OCI-LY1 (cell line): Measurements from ENCODE around the gene MYOT.

Source experiments
- H2AFZ ChIP-seq: fragments of 200-600 bp; sonication (generic), shearing (Covaris generic); 2 replicates; pipeline ENCODE4 v1.6.0; 2014; ENCODE audit warnings: antibody characterized with exemption, mild to moderate bottlenecking, low read length
- H3F3A ChIP-seq: fragments of 200-600 bp; sonication (generic), shearing (Covaris generic); 2 replicates; pipeline ENCODE4 v1.6.0; 2014; ENCODE audit warnings: mild to moderate bottlenecking, antibody characterized with exemption, low read length, moderate library complexity; ENCODE audit not compliant: insufficient read depth
- H3K27ac ChIP-seq: fragments of 200-600 bp; sonication (generic); 2 replicates; pipeline ENCODE4 v1.5.1; 2014; ENCODE audit warnings: low read length, mixed run types, mild to moderate bottlenecking, low read depth; ENCODE audit not compliant: poor library complexity, severe bottlenecking
- H3K27me3 ChIP-seq: fragments of 200-600 bp; sonication (generic); 2 replicates; pipeline ENCODE4 v1.6.0; 2014; ENCODE audit warnings: antibody characterized with exemption, mild to moderate bottlenecking, low read length, moderate library complexity; ENCODE audit not compliant: insufficient read depth
- H3K36me3 ChIP-seq: fragments of 200-600 bp; sonication (generic); 2 replicates; pipeline ENCODE4 v1.6.1; 2014; ENCODE audit warnings: mild to moderate bottlenecking, antibody characterized with exemption, low read length, moderate library complexity, mixed read lengths; ENCODE audit not compliant: insufficient read depth
- H3K4me1 ChIP-seq: fragments of 200-600 bp; sonication (generic); 2 replicates; pipeline ENCODE4 v1.5.1; 2014; ENCODE audit warnings: mild to moderate bottlenecking, low read length, moderate library complexity; ENCODE audit not compliant: insufficient read depth, severe bottlenecking
- H3K4me2 ChIP-seq: fragments of 200-600 bp; sonication (generic), shearing (Covaris generic); 2 replicates; pipeline ENCODE4 v1.6.1; 2014; ENCODE audit warnings: low read length
- H3K4me3 ChIP-seq: fragments of 200-600 bp; sonication (generic); 2 replicates; pipeline ENCODE4 v1.5.1; 2014; ENCODE audit warnings: low read length, low read depth, mild to moderate bottlenecking, mixed read lengths; ENCODE audit not compliant: poor library complexity, severe bottlenecking
- H3K79me2 ChIP-seq: fragments of 200-600 bp; shearing (Covaris generic); 2 replicates; pipeline ENCODE4 v1.6.1; 2016; ENCODE audit warnings: mixed run types, low read length, mixed read lengths; ENCODE audit not compliant: insufficient read depth
- H3K9ac ChIP-seq: fragments of 200-600 bp; sonication (generic), shearing (Covaris generic); 2 replicates; pipeline ENCODE4 v1.6.1; 2014; ENCODE audit warnings: mild to moderate bottlenecking, low read length, mixed read lengths
- H3K9me2 ChIP-seq: fragments of 200-600 bp; sonication (generic), shearing (Covaris generic); 2 replicates; pipeline ENCODE4 v1.6.1; 2014; ENCODE audit warnings: low read depth, mild to moderate bottlenecking, low read length, mixed read lengths
- H3K9me3 ChIP-seq: fragments of 200-600 bp; shearing (Covaris generic); 2 replicates; pipeline ENCODE4 v1.6.1; 2014; ENCODE audit warnings: low read length, mixed read lengths
- H4K20me1 ChIP-seq: fragments of 200-600 bp; sonication (generic), shearing (Covaris generic); 2 replicates; pipeline ENCODE4 v1.6.0; 2016; ENCODE audit warnings: mild to moderate bottlenecking, low read length; ENCODE audit not compliant: insufficient read depth
- EZH2 ChIP-seq: fragments of 200-600 bp; sonication (generic), shearing (Covaris generic); IDR thresholded peaks from 2 replicates; pipeline ENCODE4 v1.8.0; 2017; ENCODE audit warnings: borderline replicate concordance, mixed run types, mild to moderate bottlenecking, antibody characterized with exemption, low read length, moderate library complexity, mixed read lengths
- TF ChIP-seq, protein P1 (sequence below): fragments of 200-600 bp; sonication (generic), shearing (Covaris generic); IDR thresholded peaks from 2 replicates; pipeline ENCODE4 v1.5.1; 2017; ENCODE audit warnings: mild to moderate bottlenecking, antibody characterized with exemption, low read length, moderate library complexity, mixed read lengths

The MYOT gene

DNA sequence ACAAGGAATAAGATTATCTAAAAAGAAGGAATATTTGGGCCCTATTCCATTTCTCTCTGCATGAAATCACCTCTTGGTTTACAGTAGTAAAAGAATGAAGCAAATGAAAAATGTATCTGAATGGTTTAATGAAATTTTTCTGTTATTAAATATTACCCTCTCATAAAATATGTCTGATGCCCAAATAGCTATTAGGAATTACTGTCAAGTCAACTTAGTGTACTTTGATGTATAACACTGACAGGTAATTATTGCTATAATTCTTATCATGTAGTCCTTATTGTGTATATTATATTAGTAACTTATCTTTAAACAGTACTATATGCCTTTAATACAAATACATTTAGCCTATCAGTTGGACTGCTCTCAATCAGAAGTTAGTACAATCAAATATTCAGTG is 8.4 kb downstream of the MYOT start:
- TF ChIP-seq, protein P1, sequence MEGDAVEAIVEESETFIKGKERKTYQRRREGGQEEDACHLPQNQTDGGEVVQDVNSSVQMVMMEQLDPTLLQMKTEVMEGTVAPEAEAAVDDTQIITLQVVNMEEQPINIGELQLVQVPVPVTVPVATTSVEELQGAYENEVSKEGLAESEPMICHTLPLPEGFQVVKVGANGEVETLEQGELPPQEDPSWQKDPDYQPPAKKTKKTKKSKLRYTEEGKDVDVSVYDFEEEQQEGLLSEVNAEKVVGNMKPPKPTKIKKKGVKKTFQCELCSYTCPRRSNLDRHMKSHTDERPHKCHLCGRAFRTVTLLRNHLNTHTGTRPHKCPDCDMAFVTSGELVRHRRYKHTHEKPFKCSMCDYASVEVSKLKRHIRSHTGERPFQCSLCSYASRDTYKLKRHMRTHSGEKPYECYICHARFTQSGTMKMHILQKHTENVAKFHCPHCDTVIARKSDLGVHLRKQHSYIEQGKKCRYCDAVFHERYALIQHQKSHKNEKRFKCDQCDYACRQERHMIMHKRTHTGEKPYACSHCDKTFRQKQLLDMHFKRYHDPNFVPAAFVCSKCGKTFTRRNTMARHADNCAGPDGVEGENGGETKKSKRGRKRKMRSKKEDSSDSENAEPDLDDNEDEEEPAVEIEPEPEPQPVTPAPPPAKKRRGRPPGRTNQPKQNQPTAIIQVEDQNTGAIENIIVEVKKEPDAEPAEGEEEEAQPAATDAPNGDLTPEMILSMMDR: no peak
- TF ChIP-seq EZH2: no peak
- no peaks in the 10 kb centered on the region for H3K4me1 ChIP-seq

DNA sequence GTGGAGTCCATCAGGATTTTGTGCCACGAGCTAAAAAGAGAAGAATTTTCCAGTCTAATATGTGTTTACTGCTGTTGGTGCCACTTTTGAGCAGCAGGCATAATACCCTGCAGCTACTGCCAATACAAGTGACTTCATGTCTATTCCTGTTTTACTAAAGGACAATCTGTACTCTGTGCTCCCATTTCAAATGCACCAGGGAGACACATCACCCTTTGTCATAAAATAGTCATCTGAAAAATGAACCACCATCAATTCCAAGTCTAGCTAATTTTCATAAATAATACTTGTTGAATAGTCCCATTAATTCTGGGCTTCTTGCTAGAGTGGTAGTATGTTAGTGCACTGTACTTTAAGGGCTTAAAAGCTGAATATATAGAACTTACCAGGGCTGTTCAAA is 12.7 kb downstream of the MYOT start:
- TF ChIP-seq, protein P1: no peak
- TF ChIP-seq EZH2: no peak
- Histone ChIP-seq H3K4me3 (no peak overlapping the region), H3K4me2 (no peak overlapping the region), H3K9ac (no peak overlapping the region), H3K27me3 (no peaks in the 10 kb centered on the region), H3K79me2 (no peaks in the 10 kb centered on the region), H3K9me2 (no peaks in the 10 kb centered on the region), H3K36me3 (no peaks in the 10 kb centered on the region), H3K4me1 (no peaks in the 10 kb centered on the region), H3K9me3 (no peaks in the 10 kb centered on the region), H4K20me1 (no peaks in the 10 kb centered on the region), H2AFZ (no peak overlapping the region), H3K27ac (no peak overlapping the region), H3F3A (no peaks in the 10 kb centered on the region)

More for the DNA sequence above, 8.4 kb downstream of the MYOT start:
- no peak overlapping the region for H3K4me2 ChIP-seq
- H3K79me2 ChIP-seq: no peaks in the 10 kb centered on the region
- H3K27ac ChIP-seq: no peak overlapping the region
- H3K4me3 ChIP-seq: no peak overlapping the region
- no peaks in the 10 kb centered on the region for H3K36me3 ChIP-seq
- H3F3A ChIP-seq: no peaks in the 10 kb centered on the region
- H4K20me1 ChIP-seq: no peaks in the 10 kb centered on the region
- no peaks in the 10 kb centered on the region for H3K9me2 ChIP-seq
- H3K9ac ChIP-seq: no peak overlapping the region
- H2AFZ ChIP-seq: no peak overlapping the region
- H3K27me3 ChIP-seq: no peaks in the 10 kb centered on the region
- no peaks in the 10 kb centered on the region for H3K9me3 ChIP-seq

DNA sequence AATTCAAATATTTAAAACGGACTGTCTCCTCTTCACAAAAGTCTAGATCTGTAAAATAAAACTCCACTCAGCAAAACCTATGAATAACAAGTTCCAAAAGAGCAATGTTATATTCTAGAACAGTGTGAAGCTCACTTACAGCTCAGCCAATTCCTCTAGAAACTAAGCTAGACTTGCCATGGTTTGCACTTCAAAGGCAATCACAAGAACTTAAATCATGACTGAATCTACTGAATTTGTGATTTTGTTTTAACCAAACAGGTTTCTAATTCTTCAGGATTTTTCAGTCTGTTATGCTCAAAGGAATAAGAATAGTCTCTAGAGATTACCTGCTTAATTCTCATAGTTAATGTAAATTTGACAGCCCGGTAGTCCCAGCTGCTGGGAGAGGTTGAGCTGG is 20.2 kb downstream of the MYOT start:
- Histone ChIP-seq H3K9me3 (no peaks in the 10 kb centered on the region), H3K79me2 (no peaks in the 10 kb centered on the region), H2AFZ (no peak overlapping the region), H3K4me1 (peaks cover 31% of the 10 kb centered on the region), H3K27me3 (no peaks in the 10 kb centered on the region), H3K9me2 (no peaks in the 10 kb centered on the region), H3K36me3 (no peaks in the 10 kb centered on the region), H4K20me1 (no peaks in the 10 kb centered on the region), H3K9ac (peak overlapping the region; percentile 82), H3F3A (no peaks in the 10 kb centered on the region), H3K27ac (no peak overlapping the region), H3K4me2 (peak overlapping the region; percentile 85), H3K4me3 (peak overlapping the region; percentile 69)
- TF ChIP-seq EZH2: no peak
- TF ChIP-seq, protein P1: no peak
